HG03571 (cell line): ENCODE results near the gene PRR33.
"Not testable (repeated sequence)": the region's sequence is repeated elsewhere in the genome, so short reads cannot be mapped to it uniquely, and the experiment has no call there.

Source experiments
- ATAC-seq: cut with Tn5 transposase; IDR thresholded peaks from one replicate; pipeline ENCODE4 v1.9.1; 2021; ENCODE audit not compliant: unreplicated experiment

Gene PRR33

DNA sequence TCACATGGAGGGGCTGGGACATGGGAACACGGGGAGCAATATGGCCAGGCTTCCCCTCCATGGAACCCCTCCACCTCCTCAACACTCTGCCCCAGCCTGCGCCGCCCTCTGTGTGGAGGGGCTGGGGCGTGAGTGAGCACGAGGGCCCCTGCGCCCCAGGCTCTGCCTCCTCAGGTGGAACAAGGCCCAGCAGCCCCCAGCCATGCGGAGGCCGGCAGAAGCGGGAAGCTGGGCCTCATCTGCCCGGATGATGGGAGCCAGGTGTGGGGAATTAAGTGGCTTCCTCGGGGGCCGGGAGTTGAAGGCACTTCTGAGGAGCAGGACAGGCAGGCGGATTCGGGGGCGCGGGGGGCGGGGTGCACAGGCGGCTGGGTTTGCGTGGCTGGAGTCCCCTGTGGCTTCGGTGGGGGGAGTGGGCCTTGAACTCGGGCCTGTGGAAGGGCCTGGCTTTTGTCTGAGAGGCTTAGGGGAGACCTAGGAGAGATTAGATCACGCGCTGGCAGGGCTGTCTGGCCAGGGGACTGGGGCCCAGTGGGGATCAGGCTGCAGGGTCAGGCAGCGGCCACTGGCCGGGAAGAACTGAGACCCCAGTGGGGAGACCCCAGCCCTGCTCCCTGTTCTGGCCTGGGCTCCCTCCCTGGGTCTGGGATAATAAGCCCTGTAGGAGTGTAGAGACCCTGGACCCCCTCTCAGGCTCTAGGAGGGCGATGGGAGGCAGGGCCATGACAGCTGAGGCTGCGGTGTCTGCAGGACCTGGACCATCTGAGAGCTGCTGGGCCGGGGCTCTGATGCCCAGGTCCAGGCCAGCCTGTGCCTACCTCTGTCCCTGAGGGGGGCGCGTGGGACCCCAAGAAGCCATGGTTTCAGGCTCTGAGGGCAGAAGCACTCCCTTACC is 13.3 kb downstream of the PRR33 start:
- ATAC-seq = no peak

DNA sequence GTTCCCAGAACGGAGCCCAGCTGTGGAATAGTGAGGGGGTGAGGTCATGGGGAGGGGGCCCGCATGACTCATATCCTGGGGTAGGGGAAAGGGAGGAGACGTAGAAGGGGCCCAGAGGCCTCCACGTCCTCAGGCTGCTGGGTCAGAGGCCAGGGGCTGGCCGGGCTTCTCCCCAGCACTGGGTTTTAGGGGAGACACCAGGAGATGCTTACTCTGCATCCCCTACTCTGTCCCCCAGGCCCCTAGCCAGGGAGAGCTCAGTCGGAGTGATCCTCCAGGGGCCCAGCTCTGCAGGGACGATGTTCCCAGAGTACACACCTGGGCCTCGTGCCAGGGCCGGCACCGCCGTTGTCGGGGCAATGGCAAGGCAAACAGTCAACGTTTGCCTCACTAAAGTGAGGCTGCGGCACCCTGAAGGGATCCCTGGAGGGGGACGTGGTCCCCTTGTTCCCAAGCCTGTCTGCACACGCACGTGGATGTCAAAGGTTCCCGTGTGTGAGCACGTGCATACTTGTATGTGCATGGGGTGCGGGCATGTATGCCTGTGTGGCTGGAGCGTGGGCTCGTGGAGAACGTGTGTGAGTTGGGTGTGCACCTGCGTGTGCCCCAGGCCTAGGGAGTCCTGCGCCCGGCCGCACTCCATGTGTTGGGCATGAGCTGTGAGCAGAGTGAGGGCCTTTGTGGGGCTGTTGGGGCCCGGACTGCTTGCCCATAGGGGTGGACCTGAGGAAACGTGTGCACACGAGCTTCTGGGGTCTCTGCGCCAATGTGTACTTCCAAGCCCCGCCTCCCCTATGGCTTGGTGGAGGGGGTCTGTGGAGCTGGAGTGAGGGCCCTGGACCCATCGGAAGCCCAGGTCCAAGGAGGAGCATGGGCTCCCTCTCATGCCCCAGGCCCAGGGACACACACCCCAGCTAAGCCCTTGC is 14.2 kb downstream of the PRR33 start:
- no peak for ATAC-seq

DNA sequence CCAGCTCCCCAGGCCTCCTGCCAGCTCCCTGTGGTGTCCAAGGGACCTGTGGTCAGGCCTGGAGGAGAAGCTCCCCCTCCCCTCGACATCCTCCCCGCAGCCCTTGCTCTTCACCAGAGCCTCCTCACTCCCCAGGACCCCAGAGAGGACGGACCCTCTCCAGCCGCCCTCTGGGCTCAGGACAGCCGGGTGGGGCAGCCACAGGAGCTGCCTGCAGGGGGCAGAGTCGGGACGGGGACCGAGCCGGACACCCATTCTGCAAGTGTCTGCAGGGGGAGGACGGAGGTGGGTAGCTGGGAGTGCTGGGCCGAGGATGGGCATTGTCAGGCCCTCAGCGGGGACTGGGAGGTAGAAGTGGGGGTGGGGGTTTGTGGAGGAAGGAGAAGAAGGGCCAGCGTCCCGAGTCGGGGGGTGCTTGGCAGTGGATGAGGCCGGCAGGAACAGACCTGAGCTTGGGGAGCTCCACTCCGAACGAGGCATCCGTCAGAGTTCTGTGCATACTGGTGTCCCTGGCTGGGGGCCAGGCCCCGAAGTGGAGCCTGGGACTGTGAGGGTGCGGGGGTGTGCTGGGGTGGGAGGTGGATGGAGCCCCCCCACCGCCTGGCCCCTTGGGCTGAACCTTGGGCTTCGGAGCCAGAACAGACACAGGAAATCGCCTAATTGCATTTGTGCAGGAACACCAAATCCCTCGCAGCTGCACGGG is 15.2 kb downstream of the PRR33 start:
- no peak for ATAC-seq

DNA sequence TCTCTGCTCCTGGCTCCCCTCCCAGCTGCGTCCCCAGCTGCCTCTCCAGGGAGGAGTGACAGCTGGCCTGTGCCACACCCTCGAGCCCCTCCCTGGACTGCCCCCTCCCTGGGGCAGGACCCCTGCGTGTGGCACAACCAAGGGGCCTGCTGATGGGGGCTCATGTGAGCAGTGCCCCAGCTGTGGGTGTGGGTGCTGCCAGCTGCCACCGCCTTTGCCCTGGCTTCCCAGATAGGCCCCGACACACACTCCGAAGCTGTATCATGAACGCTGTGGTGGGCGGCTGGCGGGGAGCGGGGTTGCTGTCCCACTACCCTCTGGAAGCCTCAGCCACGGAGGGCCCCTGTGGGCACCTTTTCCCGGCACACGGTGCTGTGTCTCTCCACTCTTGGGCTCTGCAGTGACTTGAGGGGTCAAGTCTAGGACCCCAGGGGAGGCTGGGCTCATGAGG is 15.8 kb downstream of the PRR33 start:
- not testable (repeated sequence) for ATAC-seq

DNA sequence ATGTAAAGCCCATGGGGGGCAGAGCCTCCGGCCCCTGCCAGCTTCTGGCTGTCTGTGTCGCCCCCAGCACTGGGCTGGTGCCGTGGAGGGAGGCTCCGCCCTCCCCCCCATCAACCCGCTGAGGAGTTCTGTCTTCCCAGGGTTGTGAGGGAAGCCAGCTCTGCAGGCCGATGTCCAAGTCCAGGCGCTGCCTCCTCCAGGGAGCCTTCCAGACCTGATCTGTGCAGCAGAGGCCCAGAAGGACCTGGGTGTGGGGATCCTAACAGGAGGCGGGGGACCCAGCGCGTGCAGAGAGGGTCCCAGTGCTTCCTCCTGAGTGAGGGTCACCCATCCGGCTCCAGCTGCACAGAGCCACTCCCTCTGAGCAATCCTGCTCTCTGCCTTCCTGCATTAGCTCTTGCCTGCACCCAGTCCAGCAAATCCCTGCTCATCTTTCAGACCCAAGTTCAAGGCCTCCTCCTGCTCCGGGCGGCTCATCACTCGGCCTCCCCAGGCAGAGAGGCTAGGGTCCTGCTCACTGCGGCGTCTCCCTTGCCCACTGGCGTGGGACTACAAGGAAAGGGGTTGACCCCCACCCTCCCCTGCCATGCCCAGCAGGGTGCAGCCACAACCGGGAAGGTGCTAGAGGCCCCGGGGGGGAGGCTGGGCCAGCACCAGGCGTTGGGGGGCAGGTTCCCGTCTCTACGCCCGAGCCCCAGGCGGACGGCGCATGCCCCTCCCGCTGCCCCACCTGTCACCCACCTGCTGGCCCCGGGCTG is 16.4 kb downstream of the PRR33 start:
- no peak for ATAC-seq

DNA sequence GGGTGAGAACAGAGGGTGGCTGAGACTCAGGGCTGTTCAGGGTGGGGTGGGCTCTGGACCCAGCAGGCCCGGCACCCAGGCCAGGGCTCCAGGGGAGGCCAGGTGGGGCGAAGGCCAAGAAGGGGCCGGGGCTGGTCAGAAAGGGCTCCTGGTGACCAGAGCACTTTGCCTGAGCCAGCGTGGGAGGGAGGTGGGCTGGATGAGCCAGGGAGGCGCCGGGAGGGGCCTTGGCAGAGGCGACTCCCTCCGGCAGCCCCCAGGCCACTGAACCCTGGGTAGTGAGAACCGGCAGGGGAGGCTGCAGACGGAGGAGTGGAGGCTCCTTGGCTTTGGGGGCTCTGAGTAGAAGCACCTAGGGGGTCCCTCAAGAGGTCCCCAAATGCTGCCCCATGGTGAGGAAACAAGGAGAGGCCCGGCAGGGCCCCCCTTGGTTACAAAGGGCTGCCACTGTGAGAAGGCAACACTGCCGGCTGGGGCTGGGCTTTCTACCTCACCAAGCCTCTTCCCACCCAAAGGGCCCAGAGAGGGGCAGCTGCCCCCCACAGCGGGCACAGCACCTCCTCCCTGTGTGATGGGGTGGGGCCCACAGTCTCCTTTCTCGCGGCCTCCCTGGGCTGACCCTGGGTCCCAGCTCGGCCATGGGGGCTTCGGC is 17.1 kb downstream of the PRR33 start:
- ATAC-seq = not testable (repeated sequence)

DNA sequence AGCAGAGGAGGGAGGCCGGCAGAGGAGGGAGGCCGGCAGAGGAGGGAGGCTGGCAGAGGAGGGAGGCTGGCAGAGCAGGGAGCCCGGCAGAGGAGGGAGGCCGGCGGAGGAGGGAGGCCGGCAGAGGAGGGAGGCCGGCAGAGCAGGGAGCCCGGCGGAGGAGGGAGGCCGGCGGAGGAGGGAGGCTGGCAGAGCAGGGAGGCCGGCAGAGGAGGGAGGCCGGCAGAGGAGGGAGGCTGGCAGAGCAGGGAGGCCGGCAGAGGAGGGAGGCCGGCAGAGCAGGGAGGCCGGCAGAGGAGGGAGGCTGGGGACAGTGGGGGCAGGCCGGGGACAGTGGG is 17.9 kb downstream of the PRR33 start:
- not testable (repeated sequence) for ATAC-seq

DNA sequence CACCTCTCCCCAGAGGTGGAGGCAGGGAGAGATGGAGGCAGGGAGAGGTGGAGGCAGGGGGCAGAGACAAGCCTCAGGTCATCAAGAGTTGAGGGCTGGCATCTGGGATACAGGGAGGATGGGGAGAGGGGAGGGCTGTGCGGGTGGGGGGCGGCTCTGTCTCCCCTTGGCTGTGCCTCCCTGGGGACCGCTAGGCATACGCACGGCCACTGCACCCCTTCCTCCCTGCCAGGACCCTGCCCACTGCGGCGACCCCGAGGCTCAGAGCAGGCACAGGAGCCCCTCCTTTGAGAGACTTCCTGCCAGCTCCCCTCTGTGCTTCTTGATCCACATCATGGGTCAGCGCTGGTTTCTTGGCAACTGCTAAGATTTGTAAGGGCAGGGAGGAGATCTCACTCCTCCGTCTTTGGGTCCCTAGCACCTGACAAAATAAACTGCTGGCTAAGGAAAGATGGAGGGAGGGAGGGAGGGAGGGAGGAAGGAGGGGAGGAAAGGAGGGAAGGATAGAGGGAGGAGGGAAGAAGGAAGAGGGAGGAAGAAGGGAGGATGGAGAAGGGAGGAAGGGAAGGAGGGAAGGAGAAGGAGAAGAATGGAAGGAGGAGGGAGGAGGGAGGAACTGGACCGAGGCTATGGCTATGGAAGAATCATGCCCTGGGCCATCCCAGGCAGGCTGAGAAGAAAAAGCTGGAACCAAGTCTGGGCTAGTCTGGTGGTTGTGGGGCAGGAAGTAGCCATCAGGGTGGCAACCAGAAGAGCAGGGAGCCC is 18.5 kb downstream of the PRR33 start:
- no peak for ATAC-seq

DNA sequence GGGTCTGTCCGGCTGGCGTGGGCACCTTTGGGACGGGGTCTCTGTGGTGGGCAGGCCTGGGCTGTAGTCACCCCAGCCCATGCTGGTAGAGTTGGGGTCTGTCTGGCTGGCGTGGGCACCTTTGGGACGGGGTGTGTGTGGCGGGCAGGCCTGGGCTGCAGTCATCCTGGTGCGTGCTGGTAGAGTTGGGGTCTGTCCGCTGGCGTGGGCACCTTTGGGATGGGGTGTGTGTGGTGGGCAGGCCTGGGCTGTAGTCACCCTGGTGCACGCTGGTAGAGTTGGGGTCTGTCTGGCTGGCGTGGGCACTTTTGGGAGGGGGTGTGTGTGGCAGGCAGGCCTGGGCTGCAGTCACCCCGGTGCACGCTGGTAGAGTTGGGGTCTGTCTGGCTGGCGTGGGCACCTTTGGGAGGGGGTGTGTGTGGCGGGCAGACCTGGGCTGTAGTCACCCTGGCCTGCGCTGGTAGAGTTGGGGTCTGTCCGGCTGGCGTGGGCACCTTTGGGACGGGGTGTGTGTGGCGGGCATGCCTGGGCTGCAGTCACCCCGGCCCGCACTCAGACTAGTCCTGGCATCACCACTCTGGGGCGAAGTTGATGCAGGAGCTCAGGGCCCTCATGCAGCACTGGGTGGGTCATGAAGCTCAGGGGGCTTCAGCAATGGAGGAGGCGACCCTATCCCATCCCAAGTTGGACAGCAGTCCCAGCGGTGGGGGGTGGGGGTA is 19.3 kb downstream of the PRR33 start:
- ATAC-seq = no peak

DNA sequence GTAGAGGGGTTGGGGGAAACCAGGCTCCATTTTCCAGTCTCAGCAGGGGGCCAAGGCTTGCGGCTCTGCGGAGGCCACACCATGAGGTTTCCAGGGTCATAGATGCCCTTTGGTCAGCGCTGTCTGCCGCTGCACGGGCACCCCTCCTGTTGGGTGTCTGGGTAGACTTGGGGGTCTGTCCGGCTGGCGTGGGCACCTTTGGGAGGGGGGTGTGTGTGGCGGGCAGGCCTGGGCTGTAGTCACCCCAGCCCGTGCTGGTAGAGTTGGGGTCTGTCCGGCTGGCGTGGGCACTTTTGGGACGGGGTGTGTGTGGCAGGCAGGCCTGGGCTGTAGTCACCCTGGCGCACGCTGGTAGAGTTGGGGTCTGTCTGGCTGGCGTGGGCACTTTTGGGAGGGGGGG is 20.2 kb downstream of the PRR33 start:
- no peak for ATAC-seq

DNA sequence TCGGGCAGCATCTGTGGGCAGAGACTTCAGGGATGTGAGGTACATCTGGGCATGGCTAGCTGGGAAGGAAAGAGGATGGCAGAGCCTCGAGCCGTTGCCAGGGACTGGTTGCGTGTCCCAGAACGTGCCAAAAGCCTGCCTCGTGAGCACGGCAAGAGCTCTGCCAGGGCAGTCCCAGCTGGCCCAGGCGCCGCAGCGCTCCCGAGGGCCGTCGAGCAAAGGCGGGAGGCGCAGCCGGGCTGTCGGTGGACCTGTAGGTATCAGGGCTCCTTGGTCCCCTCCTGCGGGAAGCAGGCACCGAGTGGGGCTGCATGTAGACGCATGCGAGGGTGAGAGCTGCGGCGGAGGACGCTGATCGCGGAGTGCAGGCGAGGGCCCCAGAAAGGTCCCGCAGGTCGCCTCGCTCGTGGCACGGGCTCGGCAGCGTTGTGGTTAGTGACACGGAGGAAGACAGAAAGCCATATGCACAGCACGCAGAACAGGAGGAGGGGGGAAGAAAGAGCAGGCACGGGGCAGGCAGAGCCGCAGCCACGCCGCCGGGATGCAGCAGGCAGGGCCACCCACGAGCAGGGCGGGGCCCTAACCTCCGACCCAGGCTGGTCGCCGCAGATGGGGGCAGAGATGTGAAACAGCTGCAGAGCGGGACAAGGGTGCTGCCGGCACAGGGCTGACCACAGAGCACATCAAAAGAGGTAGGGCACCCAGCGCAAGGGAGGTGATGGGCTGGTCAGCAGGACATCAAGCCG is 20.8 kb downstream of the PRR33 start:
- ATAC-seq = no peak

DNA sequence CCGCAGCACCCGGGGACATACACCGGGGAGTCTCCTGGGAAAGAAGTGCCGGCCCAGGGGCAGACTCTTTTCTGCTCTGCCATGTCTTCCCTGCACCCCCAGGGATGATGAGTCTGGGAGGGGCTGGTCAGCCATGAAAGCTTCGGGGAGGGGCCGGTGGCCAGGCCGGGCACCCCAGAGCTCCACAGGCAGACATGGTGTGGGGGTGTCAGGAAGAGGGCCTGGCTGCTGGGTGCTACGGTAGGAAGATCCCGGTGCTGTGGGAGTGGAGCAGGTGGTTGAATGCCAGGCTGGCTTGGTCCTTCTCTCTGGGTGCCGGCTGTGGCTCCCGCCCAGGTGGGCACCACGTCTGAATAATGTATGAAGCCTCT is 21.4 kb downstream of the PRR33 start:
- ATAC-seq = no peak

DNA sequence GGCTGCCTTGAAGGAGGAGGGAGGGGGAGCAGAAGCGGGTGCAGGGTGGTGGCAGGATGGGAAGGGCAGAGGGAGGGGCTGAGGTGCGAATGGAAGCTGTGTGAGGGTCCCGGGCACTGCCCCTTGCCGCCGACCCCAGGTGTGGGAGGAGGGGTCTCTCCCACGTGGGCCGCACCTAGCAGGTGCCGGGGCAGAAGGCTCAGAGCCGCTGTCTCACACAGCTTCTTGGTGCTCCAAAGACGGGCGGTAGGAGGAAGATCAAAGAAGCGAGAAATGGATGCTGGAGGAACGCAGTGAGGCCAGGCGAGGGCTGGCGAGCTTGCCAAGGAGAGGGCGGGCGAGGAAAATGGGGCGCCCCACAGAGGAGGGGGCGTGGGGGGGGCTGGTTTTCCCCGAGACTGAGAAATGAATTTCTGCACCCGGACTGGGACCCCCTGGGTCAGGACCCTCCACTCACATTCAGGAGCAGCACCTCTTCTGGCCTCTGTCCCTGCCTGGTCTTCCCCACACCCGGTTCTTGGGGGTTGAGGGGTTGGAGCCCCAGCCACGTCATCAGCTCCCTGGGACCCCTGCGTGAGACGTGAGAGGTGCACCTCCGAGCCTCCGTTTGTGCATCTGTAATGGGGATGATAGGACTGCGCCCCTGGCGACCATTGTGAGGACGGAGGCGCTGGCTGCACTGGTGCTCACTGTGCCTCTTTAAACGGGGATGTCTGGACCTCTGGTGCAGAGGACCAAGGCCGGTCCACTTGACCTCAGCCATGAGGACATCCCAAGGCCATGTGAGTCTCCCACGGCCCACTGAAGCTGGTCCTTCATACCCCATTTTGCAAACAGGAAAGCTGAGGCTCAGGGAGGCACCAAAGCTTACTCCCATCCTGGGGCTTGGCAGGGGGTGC is 22.0 kb downstream of the PRR33 start:
- no peak for ATAC-seq

DNA sequence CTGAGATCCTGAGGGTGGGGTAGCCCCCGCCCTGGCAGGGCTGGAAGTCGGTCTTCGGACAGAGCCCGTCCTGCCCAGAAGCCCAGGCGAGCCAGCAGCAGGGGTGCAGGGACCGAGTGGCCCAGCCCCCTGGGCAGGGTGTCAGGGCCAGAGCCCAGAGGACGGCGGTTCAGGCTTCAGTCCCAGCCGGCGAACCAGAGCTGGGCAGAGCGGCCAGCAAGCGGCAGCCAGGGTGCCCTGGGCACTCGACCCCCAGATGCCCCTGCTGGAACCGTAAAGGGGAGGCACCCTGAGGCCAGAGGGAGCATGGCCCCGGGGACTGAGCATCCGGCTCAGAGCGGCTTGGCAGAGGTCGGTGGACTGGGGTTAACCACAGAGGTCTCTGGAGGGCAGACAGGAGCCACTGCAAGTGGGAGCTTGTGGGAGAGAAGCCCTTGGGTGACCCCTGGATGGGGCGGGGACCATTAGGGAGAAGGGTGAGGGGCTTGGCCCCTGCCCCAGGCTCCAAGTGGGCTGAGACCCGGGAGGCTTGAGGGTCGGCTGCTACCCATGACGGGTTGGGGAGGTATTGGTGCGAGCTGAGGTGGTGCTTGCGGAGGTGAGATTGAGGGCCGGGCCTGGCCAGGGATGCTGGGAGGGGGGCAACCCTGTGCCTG is 22.9 kb downstream of the PRR33 start:
- no peak for ATAC-seq

DNA sequence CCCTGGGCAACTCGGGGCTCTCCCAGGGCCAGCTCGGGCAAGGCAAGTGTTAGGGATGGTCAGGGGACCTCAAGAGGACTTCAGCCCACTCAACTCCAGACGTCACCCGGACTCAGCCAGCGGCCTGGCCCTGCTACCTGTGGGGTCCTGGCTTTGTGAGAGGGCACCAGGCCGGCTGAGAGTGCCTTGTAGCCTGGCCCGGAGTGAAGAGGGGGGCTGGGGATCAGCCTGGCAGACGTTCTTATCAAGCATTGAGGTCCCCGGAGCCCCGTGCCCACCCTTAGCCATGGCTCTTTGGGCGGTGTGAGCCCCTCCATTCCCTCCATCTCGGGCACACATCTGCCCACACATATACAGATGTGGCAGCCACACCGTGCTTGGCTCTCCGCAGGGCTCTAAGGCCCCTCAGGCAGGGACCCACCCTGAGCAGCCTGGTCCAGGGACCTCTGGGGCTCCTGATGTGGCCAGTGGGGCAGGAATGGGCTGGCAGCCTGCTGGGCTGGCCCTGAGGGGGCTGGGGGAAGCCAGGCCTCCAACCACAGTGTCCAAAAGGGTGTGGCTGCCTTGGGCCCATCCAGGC is 23.5 kb downstream of the PRR33 start:
- ATAC-seq = no peak

DNA sequence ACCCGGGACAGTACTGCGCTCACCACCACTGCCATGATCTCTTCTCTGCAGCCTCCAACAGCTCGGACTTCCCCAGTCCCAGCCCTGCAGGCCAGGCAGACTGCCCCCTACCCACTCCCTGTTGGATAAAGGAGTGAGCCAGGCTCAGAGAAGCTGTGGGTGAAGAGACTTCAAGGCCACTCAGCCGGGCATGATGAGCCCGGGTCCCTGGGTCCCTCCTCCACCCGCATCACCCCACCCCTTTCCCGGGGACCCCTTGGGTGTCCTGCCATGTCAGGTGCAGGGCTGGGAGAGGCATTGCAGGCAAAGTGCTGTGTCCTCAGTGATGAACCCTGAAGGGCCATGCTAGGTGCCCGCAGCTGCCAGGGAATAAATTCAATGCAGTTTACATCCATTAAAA is 24.3 kb downstream of the PRR33 start:
- ATAC-seq = no peak
